T-helper 17 cell (primary cell): ENCODE data around the gene CCDC54. TPM values are rescaled to one million over a fixed set of nuclear protein-coding genes. Genes with fewer than 3 reads are reported as not detected.

Experiments used
- ATAC-seq: fragments of 150-1000 bp; cut with Tn5 transposase; 2 replicates; pipeline ENCODE4 v1.10.0; 2021; ENCODE audit warnings: mild to moderate bottlenecking, moderate library complexity
- DNase-seq, 3 donors: peaks; one replicate each; pipeline versions ENCODE4 v3.0.0 to v3.0.0-alpha.2; 2020 to 2021
- H3K9me3 ChIP-seq: one replicate; pipeline ENCODE4 v1.7.0; 2013; ENCODE audit warnings: low read length, mild to moderate bottlenecking; ENCODE audit not compliant: control insufficient read depth, poor library complexity, severe bottlenecking
- H3K27ac Mint-ChIP-seq: one replicate; pipeline ENCODE4 v1.8.0; 2022; ENCODE audit warnings: mild to moderate bottlenecking, moderate library complexity, mixed read lengths
- H3K27me3 Mint-ChIP-seq: one replicate; pipeline ENCODE4 v1.8.0; 2022; ENCODE audit warnings: mixed read lengths
- H3K36me3 Mint-ChIP-seq: one replicate; pipeline ENCODE4 v1.8.0; 2022; ENCODE audit warnings: low read depth, mixed read lengths
- H3K4me1 Mint-ChIP-seq: one replicate; pipeline ENCODE4 v1.8.0; 2022; ENCODE audit warnings: mild to moderate bottlenecking, mixed read lengths
- H3K4me3 Mint-ChIP-seq: one replicate; pipeline ENCODE4 v1.8.0; 2022; ENCODE audit warnings: mild to moderate bottlenecking, moderate library complexity, mixed read lengths
- total RNA-seq, 4 donors: library from RNA in 2 of 4; stranded (reverse) in 2 of 4; gene quantifications; one replicate each; pipeline ENCODE4 v1.2.3 and lab custom pipeline; 2022 to 2026

The CCDC54 gene
- total RNA-seq, 2 donors from 2014 or later = not detected

GRCh38 chr3:107369791-107370190 lies 7.4 kb upstream of the CCDC54 start:
- H3K4me1 Mint-ChIP-seq = peaks cover 5% of the 10 kb centered on the region
- peaks cover 36% of the 10 kb centered on the region for H3K27me3 Mint-ChIP-seq
- DNase-seq (no peak), ATAC-seq (no peak)
- no peak overlapping the region for H3K4me3 Mint-ChIP-seq
- H3K27ac Mint-ChIP-seq = no peak overlapping the region
- no peaks in the 10 kb centered on the region for H3K36me3 Mint-ChIP-seq
- H3K9me3 ChIP-seq = no peaks in the 10 kb centered on the region

GRCh38 chr3:107370907-107371306 lies 6.3 kb upstream of the CCDC54 start:
- H3K9me3 ChIP-seq = no peaks in the 10 kb centered on the region
- Mint-ChIP-seq H3K27ac (no peak overlapping the region), H3K36me3 (no peaks in the 10 kb centered on the region), H3K4me3 (no peak overlapping the region), H3K4me1 (peaks cover 5% of the 10 kb centered on the region), H3K27me3 (peaks cover 37% of the 10 kb centered on the region)
- no peak for DNase-seq
- no peak for ATAC-seq

- peaks cover 38% of the 10 kb centered on the region for H3K27me3 Mint-ChIP-seq
- no peak for ATAC-seq
- H3K9me3 ChIP-seq = no peaks in the 10 kb centered on the region
- no peaks in the 10 kb centered on the region for H3K36me3 Mint-ChIP-seq
- no peak for DNase-seq
- no peak overlapping the region for H3K27ac Mint-ChIP-seq
- no peak overlapping the region for H3K4me3 Mint-ChIP-seq
- H3K4me1 Mint-ChIP-seq = peaks cover 3% of the 10 kb centered on the region
Measured at GRCh38 chr3:107372506-107372905, 4.7 kb upstream of the CCDC54 start.

GRCh38 chr3:107373896-107374295 lies 3.3 kb upstream of the CCDC54 start:
- ATAC-seq = no peak
- no peaks in the 10 kb centered on the region for H3K36me3 Mint-ChIP-seq

GRCh38 chr3:107375682-107376081 lies 1.6 kb upstream of the CCDC54 start:
- H3K4me3 Mint-ChIP-seq = no peak overlapping the region
- DNase-seq = no peak
- peaks cover 35% of the 10 kb centered on the region for H3K27me3 Mint-ChIP-seq
- H3K9me3 ChIP-seq = no peaks in the 10 kb centered on the region
- no peaks in the 10 kb centered on the region for H3K4me1 Mint-ChIP-seq
- H3K27ac Mint-ChIP-seq = no peak overlapping the region
- no peak for ATAC-seq
- H3K36me3 Mint-ChIP-seq = no peaks in the 10 kb centered on the region

More at GRCh38 chr3:107373896-107374295, 3.3 kb upstream of the CCDC54 start:
- Mint-ChIP-seq H3K4me1 (no peaks in the 10 kb centered on the region), H3K4me3 (no peak overlapping the region), H3K27me3 (peaks cover 32% of the 10 kb centered on the region), H3K27ac (no peak overlapping the region)
- no peak for DNase-seq
- no peaks in the 10 kb centered on the region for H3K9me3 ChIP-seq

- Mint-ChIP-seq H3K36me3 (peaks cover 4% of the 10 kb centered on the region), H3K27me3 (peaks cover 49% of the 10 kb centered on the region), H3K27ac (no peak overlapping the region), H3K4me1 (peaks cover 3% of the 10 kb centered on the region), H3K4me3 (no peak overlapping the region)
- no peak for DNase-seq
- no peaks in the 10 kb centered on the region for H3K9me3 ChIP-seq
- no peak for ATAC-seq
Measured at GRCh38 chr3:107382631-107383030, 5.4 kb downstream of the CCDC54 start.

- Mint-ChIP-seq H3K36me3 (peaks cover 4% of the 10 kb centered on the region), H3K27me3 (peaks cover 55% of the 10 kb centered on the region), H3K4me3 (no peak overlapping the region), H3K4me1 (peaks cover 3% of the 10 kb centered on the region), H3K27ac (no peak overlapping the region)
- H3K9me3 ChIP-seq = no peaks in the 10 kb centered on the region
- ATAC-seq = no peak
- no peak for DNase-seq
Measured at GRCh38 chr3:107384428-107384827, 7.2 kb downstream of the CCDC54 start.

GRCh38 chr3:107384907-107385306 lies 7.7 kb downstream of the CCDC54 start:
- H3K27ac Mint-ChIP-seq = no peak overlapping the region
- peaks cover 55% of the 10 kb centered on the region for H3K27me3 Mint-ChIP-seq
- no peaks in the 10 kb centered on the region for H3K9me3 ChIP-seq
- H3K4me3 Mint-ChIP-seq = no peak overlapping the region
- no peak for DNase-seq
- peaks cover 4% of the 10 kb centered on the region for H3K36me3 Mint-ChIP-seq
- no peak for ATAC-seq
- H3K4me1 Mint-ChIP-seq = peaks cover 3% of the 10 kb centered on the region

- no peak for DNase-seq
- Mint-ChIP-seq H3K27ac (no peak overlapping the region), H3K4me3 (no peak overlapping the region), H3K36me3 (no peaks in the 10 kb centered on the region), H3K4me1 (peaks cover 3% of the 10 kb centered on the region), H3K27me3 (peaks cover 39% of the 10 kb centered on the region)
- no peak for ATAC-seq
- H3K9me3 ChIP-seq = no peaks in the 10 kb centered on the region
Measured at GRCh38 chr3:107387555-107387954, 10.3 kb downstream of the CCDC54 start.

- Mint-ChIP-seq H3K36me3 (peaks cover 4% of the 10 kb centered on the region), H3K4me1 (peaks cover 4% of the 10 kb centered on the region), H3K27ac (no peak overlapping the region), H3K4me3 (no peak overlapping the region), H3K27me3 (peaks cover 28% of the 10 kb centered on the region)
- H3K9me3 ChIP-seq = no peaks in the 10 kb centered on the region
- DNase-seq = no peak
- ATAC-seq = no peak
Measured at GRCh38 chr3:107392549-107393165, 15.4 kb downstream of the CCDC54 start.

GRCh38 chr3:107394502-107394901 lies 17.3 kb downstream of the CCDC54 start:
- Mint-ChIP-seq H3K4me3 (no peak overlapping the region), H3K27me3 (peaks cover 24% of the 10 kb centered on the region), H3K36me3 (peaks cover 7% of the 10 kb centered on the region), H3K27ac (no peak overlapping the region), H3K4me1 (peaks cover 7% of the 10 kb centered on the region)
- ATAC-seq = no peak
- DNase-seq = no peak
- no peaks in the 10 kb centered on the region for H3K9me3 ChIP-seq

- peaks cover 7% of the 10 kb centered on the region for H3K36me3 Mint-ChIP-seq
- peaks cover 24% of the 10 kb centered on the region for H3K27me3 Mint-ChIP-seq
- DNase-seq (no peak), ATAC-seq (no peak)
- no peaks in the 10 kb centered on the region for H3K9me3 ChIP-seq
- H3K4me3 Mint-ChIP-seq = no peak overlapping the region
- H3K27ac Mint-ChIP-seq = no peak overlapping the region
- peaks cover 7% of the 10 kb centered on the region for H3K4me1 Mint-ChIP-seq
Measured at GRCh38 chr3:107395066-107395465, 17.8 kb downstream of the CCDC54 start.

- Mint-ChIP-seq H3K36me3 (peaks cover 3% of the 10 kb centered on the region), H3K4me3 (no peak overlapping the region), H3K4me1 (peaks cover 3% of the 10 kb centered on the region), H3K27ac (no peak overlapping the region), H3K27me3 (peaks cover 18% of the 10 kb centered on the region)
- H3K9me3 ChIP-seq = no peaks in the 10 kb centered on the region
- DNase-seq (no peak), ATAC-seq (no peak)
Measured at GRCh38 chr3:107401301-107401700, 24.1 kb downstream of the CCDC54 start.

- Mint-ChIP-seq H3K4me3 (no peak overlapping the region), H3K27me3 (peaks cover 12% of the 10 kb centered on the region), H3K36me3 (peaks cover 5% of the 10 kb centered on the region), H3K4me1 (peaks cover 3% of the 10 kb centered on the region), H3K27ac (no peak overlapping the region)
- DNase-seq = no peak
- no peaks in the 10 kb centered on the region for H3K9me3 ChIP-seq
- ATAC-seq = no peak
Measured at GRCh38 chr3:107402214-107402613, 25.0 kb downstream of the CCDC54 start.
